Measurements from ENCODE around the gene VRTN. TPM values are rescaled to one million over a fixed set of nuclear protein-coding genes. Genes with fewer than 3 reads are reported as not detected.

The VRTN gene
- total RNA-seq, 1 donor from 2014 or later, result 0.15 TPM

DNA sequence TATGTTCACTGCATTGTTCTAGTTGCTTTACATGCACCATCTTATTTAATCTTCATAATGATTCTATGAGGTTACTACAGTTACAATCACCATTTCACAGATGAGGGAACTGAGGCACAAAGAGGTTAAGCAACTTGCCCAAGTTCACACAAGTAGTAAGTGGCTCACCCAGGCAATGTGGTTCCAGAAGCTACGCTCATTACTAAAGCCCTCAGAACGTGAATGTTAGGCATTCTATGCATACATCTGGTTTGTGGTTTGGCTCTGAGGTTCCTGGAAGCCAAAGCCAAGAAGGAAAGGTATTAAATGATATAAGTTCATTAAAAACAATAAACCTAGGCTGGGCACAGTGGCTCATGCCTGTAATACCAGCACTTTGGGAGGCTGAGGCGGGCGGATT lies 14.4 kb upstream of the VRTN start:
- no peak overlapping the region for H3K4me3 Mint-ChIP-seq (ENCODE audit: unreplicated experiment)
- TF ChIP-seq, protein P1, sequence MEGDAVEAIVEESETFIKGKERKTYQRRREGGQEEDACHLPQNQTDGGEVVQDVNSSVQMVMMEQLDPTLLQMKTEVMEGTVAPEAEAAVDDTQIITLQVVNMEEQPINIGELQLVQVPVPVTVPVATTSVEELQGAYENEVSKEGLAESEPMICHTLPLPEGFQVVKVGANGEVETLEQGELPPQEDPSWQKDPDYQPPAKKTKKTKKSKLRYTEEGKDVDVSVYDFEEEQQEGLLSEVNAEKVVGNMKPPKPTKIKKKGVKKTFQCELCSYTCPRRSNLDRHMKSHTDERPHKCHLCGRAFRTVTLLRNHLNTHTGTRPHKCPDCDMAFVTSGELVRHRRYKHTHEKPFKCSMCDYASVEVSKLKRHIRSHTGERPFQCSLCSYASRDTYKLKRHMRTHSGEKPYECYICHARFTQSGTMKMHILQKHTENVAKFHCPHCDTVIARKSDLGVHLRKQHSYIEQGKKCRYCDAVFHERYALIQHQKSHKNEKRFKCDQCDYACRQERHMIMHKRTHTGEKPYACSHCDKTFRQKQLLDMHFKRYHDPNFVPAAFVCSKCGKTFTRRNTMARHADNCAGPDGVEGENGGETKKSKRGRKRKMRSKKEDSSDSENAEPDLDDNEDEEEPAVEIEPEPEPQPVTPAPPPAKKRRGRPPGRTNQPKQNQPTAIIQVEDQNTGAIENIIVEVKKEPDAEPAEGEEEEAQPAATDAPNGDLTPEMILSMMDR (IDR thresholded peaks at IDR 0.05; ENCODE audit: partially characterized antibody, unreplicated experiment), result no peak
- H3K27ac Mint-ChIP-seq (ENCODE audit: unreplicated experiment), result no peak overlapping the region
- no peaks in the 10 kb centered on the region for H3K27me3 Mint-ChIP-seq (ENCODE audit: unreplicated experiment)
- H3K9me3 Mint-ChIP-seq (ENCODE audit: unreplicated experiment), result no peaks in the 10 kb centered on the region
- H3K4me1 Mint-ChIP-seq (ENCODE audit: low read depth, unreplicated experiment), result no peaks in the 10 kb centered on the region
- no peak for DNase-seq
- no peaks in the 10 kb centered on the region for H3K36me3 Mint-ChIP-seq (ENCODE audit: unreplicated experiment)

DNA sequence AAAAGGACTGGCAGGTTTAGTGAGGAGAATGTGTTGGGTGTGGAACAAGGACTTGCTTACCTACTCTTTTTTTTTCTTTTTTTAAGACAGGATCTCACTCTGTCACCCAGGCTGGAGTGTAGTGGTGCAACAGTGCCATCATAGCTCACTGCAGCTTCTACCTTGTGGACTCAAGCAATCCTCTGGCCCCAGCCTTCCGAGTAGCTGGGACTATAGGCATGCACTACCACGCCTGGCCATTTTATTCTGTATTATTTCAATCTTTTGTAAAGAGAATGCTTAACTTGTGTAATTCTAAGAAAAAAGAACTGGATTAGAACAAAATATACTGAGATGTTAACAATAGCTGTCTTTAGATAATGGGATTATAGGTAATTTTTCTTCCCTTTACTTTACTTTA lies 1.9 kb upstream of the VRTN start:
- no peak for DNase-seq
- no peaks in the 10 kb centered on the region for H3K9me3 Mint-ChIP-seq (ENCODE audit: unreplicated experiment)
- H3K27ac Mint-ChIP-seq (ENCODE audit: unreplicated experiment), result no peak overlapping the region
- peaks cover 2% of the 10 kb centered on the region for H3K4me1 Mint-ChIP-seq (ENCODE audit: low read depth, unreplicated experiment)
- no peak overlapping the region for H3K4me3 Mint-ChIP-seq (ENCODE audit: unreplicated experiment)
- H3K36me3 Mint-ChIP-seq (ENCODE audit: unreplicated experiment), result no peaks in the 10 kb centered on the region
- H3K27me3 Mint-ChIP-seq (ENCODE audit: unreplicated experiment), result peaks cover 2% of the 10 kb centered on the region
- TF ChIP-seq, protein P1 (IDR thresholded peaks at IDR 0.05; ENCODE audit: partially characterized antibody, unreplicated experiment), result no peak

DNA sequence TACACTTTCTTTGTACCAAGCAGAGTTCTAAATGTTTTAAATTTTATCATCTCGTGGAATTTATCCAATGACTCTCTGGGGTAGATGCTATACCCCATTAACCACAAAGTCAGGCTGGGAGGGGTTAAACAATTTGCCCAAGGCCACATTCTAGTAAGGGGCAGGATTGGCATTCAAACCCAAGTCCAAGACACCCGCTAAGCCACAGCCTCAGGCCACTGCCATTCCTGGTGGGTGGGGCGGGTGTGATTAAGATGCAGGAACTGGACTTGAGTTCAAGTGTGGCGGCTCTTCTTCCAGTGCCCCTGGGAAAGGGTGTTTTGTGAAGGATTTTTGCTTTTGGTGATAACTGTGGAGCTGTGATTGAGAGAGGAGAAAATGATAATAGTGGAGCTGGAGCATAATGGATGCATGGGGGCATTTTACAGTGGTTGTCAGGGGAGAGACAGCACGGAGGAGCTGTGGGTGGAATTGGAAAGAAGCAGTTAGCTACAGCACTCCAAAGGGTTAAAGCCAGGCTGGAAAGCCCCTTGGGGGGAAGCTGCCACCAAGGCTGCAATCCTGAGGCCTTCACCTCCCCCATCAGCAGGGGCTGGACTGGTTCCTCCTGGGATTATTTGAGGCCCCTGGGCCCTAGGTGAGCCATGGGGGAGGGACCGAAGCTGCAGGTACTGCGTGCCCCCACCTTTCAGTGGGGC lies 1.0 kb upstream of the VRTN start:
- DNase-seq, result no peak
- Mint-ChIP-seq H3K27me3 (ENCODE audit: unreplicated experiment) (peaks cover 2% of the 10 kb centered on the region), H3K36me3 (ENCODE audit: unreplicated experiment) (no peaks in the 10 kb centered on the region), H3K4me1 (ENCODE audit: low read depth, unreplicated experiment) (peaks cover 2% of the 10 kb centered on the region), H3K4me3 (ENCODE audit: unreplicated experiment) (no peak overlapping the region), H3K27ac (ENCODE audit: unreplicated experiment) (no peak overlapping the region), H3K9me3 (ENCODE audit: unreplicated experiment) (no peaks in the 10 kb centered on the region)
- TF ChIP-seq, protein P1 (IDR thresholded peaks at IDR 0.05; ENCODE audit: partially characterized antibody, unreplicated experiment), result no peak

DNA sequence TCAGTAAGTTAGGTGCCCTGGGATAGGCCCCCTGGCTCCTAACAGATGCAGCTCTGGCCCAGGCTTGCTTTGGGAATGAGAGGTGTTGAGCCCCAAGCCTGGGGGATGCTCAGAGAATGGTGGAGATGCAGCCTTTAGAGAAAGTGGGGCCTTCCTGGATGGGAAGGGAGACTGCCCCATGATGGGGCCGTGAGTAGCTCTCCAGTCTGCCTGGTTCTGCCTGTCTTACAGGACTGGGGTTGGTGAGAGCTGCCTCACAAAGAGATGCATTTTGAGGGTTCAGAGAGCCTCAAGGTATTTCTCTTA lies 523 bp upstream of the VRTN start:
- Mint-ChIP-seq H3K27ac (ENCODE audit: unreplicated experiment) (no peak overlapping the region), H3K4me1 (ENCODE audit: low read depth, unreplicated experiment) (peaks cover 2% of the 10 kb centered on the region), H3K36me3 (ENCODE audit: unreplicated experiment) (no peaks in the 10 kb centered on the region), H3K9me3 (ENCODE audit: unreplicated experiment) (no peaks in the 10 kb centered on the region), H3K27me3 (ENCODE audit: unreplicated experiment) (peaks cover 2% of the 10 kb centered on the region), H3K4me3 (ENCODE audit: unreplicated experiment) (no peak overlapping the region)
- TF ChIP-seq, protein P1 (IDR thresholded peaks at IDR 0.05; ENCODE audit: partially characterized antibody, unreplicated experiment), result no peak
- no peak for DNase-seq

DNA sequence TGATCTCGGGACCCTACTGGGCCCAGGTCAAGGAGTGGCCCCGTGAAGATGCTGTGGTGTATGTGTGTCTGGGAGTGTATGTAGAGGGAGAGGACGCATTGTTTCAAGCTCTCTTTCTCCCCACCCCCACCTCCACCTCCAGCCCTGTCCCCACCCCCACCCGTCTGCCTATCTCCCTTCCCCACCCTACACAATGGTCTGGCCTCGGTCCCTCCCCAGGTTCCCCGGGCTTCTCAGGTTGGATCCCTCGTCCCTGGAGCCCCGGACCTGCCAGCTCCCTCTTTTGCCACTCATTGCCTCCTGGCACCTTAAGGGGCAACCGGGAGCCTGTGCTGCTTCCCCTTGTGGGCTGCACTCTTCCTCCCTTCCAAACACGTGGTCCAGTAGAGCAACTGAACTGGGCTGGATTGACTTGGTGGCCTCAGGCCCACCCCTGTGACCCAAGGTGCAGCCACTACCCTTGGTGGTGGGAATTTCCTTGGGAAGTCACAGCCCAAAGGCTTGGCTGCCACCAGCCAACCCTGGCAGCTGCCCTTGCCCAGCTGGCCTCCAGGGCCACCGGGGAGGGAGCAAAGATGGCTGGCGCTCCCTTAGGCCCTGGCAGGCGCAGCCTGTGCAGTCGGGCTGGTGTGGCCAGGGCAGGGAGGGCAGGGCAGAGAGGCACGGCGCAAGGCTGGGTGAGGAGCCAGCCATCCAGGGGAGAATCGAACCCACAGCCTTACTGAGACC lies 628 bp downstream of the VRTN start:
- no peak for DNase-seq
- Mint-ChIP-seq H3K9me3 (ENCODE audit: unreplicated experiment) (no peaks in the 10 kb centered on the region), H3K36me3 (ENCODE audit: unreplicated experiment) (no peaks in the 10 kb centered on the region), H3K4me3 (ENCODE audit: unreplicated experiment) (no peak overlapping the region), H3K27ac (ENCODE audit: unreplicated experiment) (no peak overlapping the region), H3K4me1 (ENCODE audit: low read depth, unreplicated experiment) (peaks cover 2% of the 10 kb centered on the region), H3K27me3 (ENCODE audit: unreplicated experiment) (peaks cover 2% of the 10 kb centered on the region)
- TF ChIP-seq, protein P1 (IDR thresholded peaks at IDR 0.05; ENCODE audit: partially characterized antibody, unreplicated experiment), result no peak

All from glutamatergic neuron (in vitro differentiated cells).